GM08714 (cell line): Measurements from ENCODE around the gene BRCA2.

Experiments
- H3K4me3 ChIP-seq: fragments of 200-500 bp; sonication (Bioruptor generic); 2 replicates; pipeline ENCODE4 v1.5.1; 2014; ENCODE audit warnings: mild to moderate bottlenecking, low read length, inconsistent platforms
- ZNF274 ChIP-seq: IDR thresholded peaks from 2 replicates; pipeline ENCODE4 v1.6.1; 2012; ENCODE audit warnings: mild to moderate bottlenecking, low read depth, low read length

Gene BRCA2

DNA sequence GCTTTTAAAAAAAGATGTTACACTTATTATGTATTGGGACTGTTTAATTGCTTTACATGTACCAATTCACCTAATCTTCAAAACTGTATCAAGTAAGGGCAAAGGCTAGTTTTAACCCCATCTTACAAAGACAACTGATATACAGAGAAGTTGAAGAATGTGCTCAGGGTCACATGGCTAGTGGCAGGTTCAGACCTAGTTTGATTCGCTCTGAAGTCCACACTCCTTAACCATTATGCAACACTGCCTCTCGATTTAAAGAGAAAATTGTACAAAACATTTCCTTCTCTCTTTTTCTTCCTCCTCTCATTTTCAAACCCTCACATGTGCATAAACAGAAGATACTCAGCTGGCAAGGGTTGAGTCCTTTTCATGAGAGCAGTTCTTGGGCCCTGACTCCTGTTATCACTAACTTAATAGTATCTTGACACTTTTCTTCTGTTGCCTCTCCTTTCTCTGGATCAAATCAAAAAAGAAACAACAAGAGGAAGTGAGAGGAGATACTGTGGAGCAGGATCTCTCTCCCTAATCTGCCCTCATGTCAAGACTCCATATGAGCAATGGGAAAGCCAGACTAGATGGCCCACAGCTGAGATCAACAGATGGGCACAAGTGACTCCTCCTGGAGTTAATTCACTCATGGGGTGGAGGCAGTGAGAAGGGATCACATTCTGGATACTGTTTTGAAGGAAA, 131.6 kb downstream of the BRCA2 start:
- no peak for TF ChIP-seq ZNF274

DNA sequence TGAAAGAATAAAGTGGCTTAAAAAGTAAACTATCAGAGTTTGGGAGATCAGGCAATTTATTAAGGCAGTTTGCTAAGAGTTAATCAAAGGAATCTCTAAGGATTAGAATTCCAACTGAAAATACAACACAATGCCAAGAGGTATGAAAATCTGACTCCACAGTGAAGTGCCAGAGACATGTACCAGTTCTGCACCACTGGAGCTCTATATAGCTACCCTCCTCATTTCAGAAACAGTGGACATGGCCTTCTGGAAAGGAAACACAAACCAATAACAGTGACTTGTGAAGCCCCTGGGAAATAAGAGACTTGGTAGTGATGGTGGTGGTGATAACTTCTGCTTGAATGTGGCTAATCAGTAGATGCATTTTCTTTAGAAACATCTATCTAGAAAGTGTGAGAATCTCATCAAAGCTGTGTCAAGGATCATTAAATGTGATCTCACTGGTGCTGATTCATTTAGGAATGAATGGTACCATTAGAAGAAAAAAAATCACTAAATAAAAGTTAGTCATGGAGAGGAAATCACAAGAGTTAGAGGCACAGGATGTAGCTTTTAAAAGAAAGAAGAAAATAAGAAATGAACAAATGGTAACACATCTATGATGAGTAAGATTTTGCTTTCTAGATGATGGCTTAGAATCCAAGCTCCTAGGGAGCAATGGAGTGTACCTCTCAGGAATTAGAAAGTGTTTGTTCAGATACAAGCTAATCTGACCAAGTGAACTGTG, 132.8 kb downstream of the BRCA2 start:
- TF ChIP-seq ZNF274, result no peak
- H3K4me3 ChIP-seq, result no peak overlapping the region

More for the DNA sequence above, 131.6 kb downstream of the BRCA2 start:
- H3K4me3 ChIP-seq, result no peak overlapping the region

DNA sequence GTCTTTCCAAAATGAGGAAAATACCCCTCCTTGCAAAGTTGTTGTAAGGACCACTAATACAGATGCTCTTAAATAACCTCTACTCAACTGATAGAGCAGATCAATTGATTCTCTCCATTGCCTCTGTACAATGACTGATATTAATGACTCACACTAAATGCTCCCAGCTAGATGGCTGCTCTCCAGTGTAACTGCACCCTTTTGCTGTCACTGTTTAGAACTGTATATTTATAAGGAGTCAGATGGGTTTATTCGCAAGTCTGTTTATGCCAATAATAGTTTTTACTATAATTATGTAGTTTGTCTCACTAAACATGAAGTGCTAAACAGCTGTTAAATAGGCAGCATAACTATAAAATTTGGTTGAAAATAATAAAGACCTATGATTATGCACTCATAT, 133.7 kb downstream of the BRCA2 start:
- TF ChIP-seq ZNF274, result no peak
- no peak overlapping the region for H3K4me3 ChIP-seq
